GM12878 (cell line): ENCODE measurements around the gene CXCL17. TPM values are rescaled to one million over a fixed set of nuclear protein-coding genes. Genes with fewer than 3 reads are reported as not detected.
A peak's percentile ranks its signal among the peaks of the same experiment; 100 is the strongest.

Source experiments
- ATAC-seq: fragments of 200-7000 bp; cut with Tn5 transposase; 3 replicates; pipeline ENCODE4 v1.9.1; 2020; ENCODE audit warnings: mild to moderate bottlenecking, moderate library complexity
- BruUV-seq: library from RNA; stranded (reverse); fragments of 400-500 nt; replicated peaks from 2 replicates; lab custom pipeline; 2021; lab: Mats Ljungman, UMichigan
- CTCF ChIA-PET: fragments of 300-600 bp; sonication (Branson Sonifier 250); formaldehyde crosslinking; extraction: SDS; loops from one replicate; lab custom pipeline; 2021; ENCODE audit warnings: inconsistent platforms; lab: Yijun Ruan, JAX
- POLR2A ChIA-PET: fragments of 350-600 bp; formaldehyde crosslinking; extraction: SDS; loops from one replicate; lab custom pipeline; 2021; ENCODE audit warnings: inconsistent platforms; lab: Charles Lee
- RAD21 ChIA-PET: fragments of 300-600 bp; sonication (Branson Sonifier 250); formaldehyde crosslinking; loops from one replicate; lab custom pipeline; 2023; ENCODE audit warnings: antibody characterized with exemption; ENCODE audit not compliant: unreplicated experiment; lab: Charles Lee
- SMC1A ChIA-PET: fragments of 300-600 bp; sonication (Branson Sonifier 250); formaldehyde crosslinking; loops from one replicate; lab custom pipeline; 2023; ENCODE audit not compliant: unreplicated experiment, uncharacterized antibody; lab: Charles Lee
- DNase-seq: peaks from one replicate; pipeline ENCODE4 v3.0.0-alpha.2; 2011; ENCODE audit warnings: low read depth, low spot score
- FAIRE-seq: peaks from 3 replicates; lab custom pipeline; 2011; peaks lifted over from hg19 to GRCh38; lab: Jason Lieb, UNC
- H2AFZ ChIP-seq: 2 replicates; pipeline ENCODE4 v1.6.0; 2011; ENCODE audit warnings: low read depth, low read length, control low read depth; ENCODE audit not compliant: control insufficient read depth
- H3K27ac ChIP-seq: 2 replicates; pipeline ENCODE4 v1.5.1; 2011; ENCODE audit warnings: control low read depth; ENCODE audit not compliant: control insufficient read depth, insufficient read depth
- H3K27me3 ChIP-seq, 2 experiments: replicated peaks in 1 of 2; 2 replicates each; pipeline versions ENCODE4 v1.6.0 to v1.6.1; 2011; ENCODE audit warnings: low read length in 1 of 2; ENCODE audit not compliant: control insufficient read depth in 2 of 2, insufficient read depth in 2 of 2
- H3K36me3 ChIP-seq, 2 experiments: 2 replicates each; pipeline ENCODE4 v1.5.1; 2011; ENCODE audit warnings: low read length in 1 of 2; ENCODE audit not compliant: control insufficient read depth in 2 of 2, insufficient read depth in 2 of 2
- H3K4me1 ChIP-seq: 2 replicates; pipeline ENCODE4 v1.6.1; 2011; ENCODE audit warnings: mild to moderate bottlenecking, low read length, moderate library complexity, mixed read lengths; ENCODE audit not compliant: control insufficient read depth, insufficient read depth
- H3K4me2 ChIP-seq: 2 replicates; pipeline ENCODE4 v1.6.0; 2011; ENCODE audit warnings: control low read depth; ENCODE audit not compliant: control insufficient read depth, insufficient read depth
- H3K4me3 ChIP-seq: fragments of 200-600 bp; sonication (generic); 2 replicates; pipeline ENCODE4 v1.5.1; 2016
- H3K79me2 ChIP-seq: 2 replicates; pipeline ENCODE4 v1.6.0; 2011; ENCODE audit warnings: low read length; ENCODE audit not compliant: control insufficient read depth, insufficient read depth
- H3K9ac ChIP-seq: 2 replicates; pipeline ENCODE4 v1.8.0; 2011; ENCODE audit warnings: low read length, control low read depth, mixed read lengths; ENCODE audit not compliant: control insufficient read depth, insufficient read depth
- H3K9me3 ChIP-seq: replicated peaks from 3 replicates; pipeline ENCODE4 v1.5.1; 2011; ENCODE audit warnings: mild to moderate bottlenecking, low read length; ENCODE audit not compliant: control insufficient read depth, insufficient read depth
- H4K20me1 ChIP-seq: 2 replicates; pipeline ENCODE4 v1.6.0; 2011; ENCODE audit not compliant: control insufficient read depth, insufficient read depth
- ZNF207 ChIP-seq: fragments of 450-650 bp; IDR thresholded peaks from 2 replicates; pipeline ENCODE4 v1.6.1; 2014; ENCODE audit warnings: antibody characterized with exemption, mild to moderate bottlenecking, borderline replicate concordance
- WGBS: methylation state at CpG from one replicate; pipeline ENCODE4 v1.1.6; 2016; ENCODE audit warnings: low lambda C conversion rate; ENCODE audit not compliant: insufficient replicate concordance, insufficient coverage; ENCODE audit errors: missing lambda C conversion rate; 5-methylcytosine and 5-hydroxymethylcytosine counted together
- in situ Hi-C: fragments of 300-500 bp; cut with MboI; formaldehyde crosslinking; loops from 9 replicates; pipeline ENCODE4 v1.14.3; 2018; ENCODE audit warnings: mixed read lengths
- intact Hi-C: fragments of 100-400 bp; cut with micrococcal nuclease; formaldehyde crosslinking; loops from one replicate; pipeline ENCODE4 v1.14.2; 2022; ENCODE audit not compliant: unreplicated experiment
- polyA plus RNA-seq, 11 experiments: library from polyadenylated mRNA; depleted of rRNA in 4 of 11; unstranded in 6 of 11; stranded (reverse) in 5 of 11; fragments of >200 nt; fragmentation: Nextera tagmentation in 4 of 11; fragmentation: Illumina TruSeq in 1 of 11; extraction: Ambion mirVana in 4 of 11; extraction: Trizol in 1 of 11; gene quantifications; 1 replicate in 1 of 11; 2 replicates in 10 of 11; pipeline versions ENCODE4 v1.2.1 to v1.2.3, GENCODE V29; 2011 to 2016; ENCODE audit warnings: inconsistent platforms in 2 of 11, missing spikeins in 2 of 11, low read depth in 1 of 11
- total RNA-seq, 4 experiments: library from RNA; depleted of rRNA in 3 of 4; stranded (reverse); fragments of >200 nt in 3 of 4; fragmentation: Illumina TruSeq in 1 of 4; extraction: Trizol in 1 of 4; gene quantifications; 2 replicates each; pipeline versions ENCODE4 v1.2.1 to v1.2.3, GENCODE V29; 2013 to 2021
- TF ChIP-seq, protein P1 (sequence below): fragments of 450-650 bp; formaldehyde crosslinking; IDR thresholded peaks from 2 replicates; pipeline ENCODE4 v1.5.0; 2022; ENCODE audit warnings: mild to moderate bottlenecking, missing genetic modification characterization

The CXCL17 gene
- total and polyA plus RNA-seq, 10 of the 15 experiments (the other 5 are each of a cell fraction or from before 2014, with no cell fraction given) = 0.13 to 0.24 (median 0.15) TPM; not detected in 7

DNA sequence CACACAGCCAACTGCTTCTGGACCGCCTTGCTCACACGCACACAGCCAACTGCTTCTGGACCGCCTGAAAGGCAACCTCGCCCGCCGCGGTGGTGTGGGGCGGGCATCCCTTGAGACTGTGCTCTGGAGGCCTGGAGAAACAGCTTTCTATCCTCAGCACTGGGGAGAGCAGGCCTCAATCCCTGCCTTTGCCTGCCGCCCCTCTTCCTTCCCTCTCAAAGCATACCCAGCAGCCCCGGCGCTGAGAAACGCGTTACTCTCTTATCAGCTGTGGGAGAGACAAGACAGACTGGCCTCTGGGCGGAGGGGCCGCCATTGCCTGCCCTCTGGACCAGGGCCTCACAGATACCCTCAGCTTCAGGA lies 18.4 kb downstream of the CXCL17 start:
- peaks cover 4% of the 10 kb centered on the region for H3K79me2 ChIP-seq
- no peaks in the 10 kb centered on the region for H3K36me3 ChIP-seq
- ChIA-PET POLR2A (interaction anchor here (1.4 kb wide), 1 partner anchor 205 kb away, joined by 4 read pairs; no protein-coding TSS in a partner anchor), CTCF (interaction anchor here (0.8 to 4.4 kb wide), 6 partner anchors 9 to 43 kb away, joined by 3 to 27 read pairs (median 15); no protein-coding TSS in a partner anchor), RAD21 (interaction anchor here (1.6 kb wide), 1 partner anchor 9 kb away, joined by 9 read pairs; no protein-coding TSS in a partner anchor), SMC1A (interaction anchor here (1.1 to 1.2 kb wide), 2 partner anchors 9 to 14 kb away, joined by 3 to 4 read pairs; no protein-coding TSS in a partner anchor)
- no TSS peak for BruUV-seq
- H3K4me3 ChIP-seq = no peak overlapping the region
- DNase-seq (no peak), FAIRE-seq (no peak), ATAC-seq (no peak)
- H3K27ac ChIP-seq = no peak overlapping the region
- peaks cover 16% of the 10 kb centered on the region for H3K4me1 ChIP-seq
- H3K9ac ChIP-seq = no peak overlapping the region
- H2AFZ ChIP-seq = peak overlapping the region; percentile 87; the same call in 1 of the 2 replicates
- H3K4me2 ChIP-seq = peak overlapping the region; percentile 97; the same call in 1 of the 2 replicates
- no peaks in the 10 kb centered on the region for H4K20me1 ChIP-seq
- in situ Hi-C loops (no loop called here), intact Hi-C loops (loop anchor here (5.0 kb wide), 1 partner anchor 97 kb away; the partner anchor contains the start of gene MEGF8)
- H3K9me3 ChIP-seq = no peaks in the 10 kb centered on the region
- 95% methylated on average over 13 of the region's 15 CpGs for WGBS
- no peaks in the 10 kb centered on the region for H3K27me3 ChIP-seq
- no peak for TF ChIP-seq ZNF207
- TF ChIP-seq, protein P1, sequence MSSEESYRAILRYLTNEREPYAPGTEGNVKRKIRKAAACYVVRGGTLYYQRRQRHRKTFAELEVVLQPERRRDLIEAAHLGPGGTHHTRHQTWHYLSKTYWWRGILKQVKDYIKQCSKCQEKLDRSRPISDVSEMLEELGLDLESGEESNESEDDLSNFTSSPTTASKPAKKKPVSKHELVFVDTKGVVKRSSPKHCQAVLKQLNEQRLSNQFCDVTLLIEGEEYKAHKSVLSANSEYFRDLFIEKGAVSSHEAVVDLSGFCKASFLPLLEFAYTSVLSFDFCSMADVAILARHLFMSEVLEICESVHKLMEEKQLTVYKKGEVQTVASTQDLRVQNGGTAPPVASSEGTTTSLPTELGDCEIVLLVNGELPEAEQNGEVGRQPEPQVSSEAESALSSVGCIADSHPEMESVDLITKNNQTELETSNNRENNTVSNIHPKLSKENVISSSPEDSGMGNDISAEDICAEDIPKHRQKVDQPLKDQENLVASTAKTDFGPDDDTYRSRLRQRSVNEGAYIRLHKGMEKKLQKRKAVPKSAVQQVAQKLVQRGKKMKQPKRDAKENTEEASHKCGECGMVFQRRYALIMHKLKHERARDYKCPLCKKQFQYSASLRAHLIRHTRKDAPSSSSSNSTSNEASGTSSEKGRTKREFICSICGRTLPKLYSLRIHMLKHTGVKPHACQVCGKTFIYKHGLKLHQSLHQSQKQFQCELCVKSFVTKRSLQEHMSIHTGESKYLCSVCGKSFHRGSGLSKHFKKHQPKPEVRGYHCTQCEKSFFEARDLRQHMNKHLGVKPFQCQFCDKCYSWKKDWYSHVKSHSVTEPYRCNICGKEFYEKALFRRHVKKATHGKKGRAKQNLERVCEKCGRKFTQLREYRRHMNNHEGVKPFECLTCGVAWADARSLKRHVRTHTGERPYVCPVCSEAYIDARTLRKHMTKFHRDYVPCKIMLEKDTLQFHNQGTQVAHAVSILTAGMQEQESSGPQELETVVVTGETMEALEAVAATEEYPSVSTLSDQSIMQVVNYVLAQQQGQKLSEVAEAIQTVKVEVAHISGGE (CRISPR knock-in tag) = no peak
